NB4 (cell line): ENCODE results near the gene RHBDL3.

Source experiments
- DNase-seq: peaks from one replicate; pipeline ENCODE4 v3.0.0; 2010; ENCODE audit warnings: low read depth
- H3K4me3 ChIP-seq: one replicate; pipeline ENCODE4 v1.5.1; 2011; ENCODE audit warnings: mild to moderate bottlenecking, low read depth, low read length, moderate library complexity
- CTCF ChIP-seq: IDR thresholded peaks from one replicate; pipeline ENCODE4 v1.5.1; 2012; ENCODE audit warnings: low read depth, low read length
- MAX ChIP-seq: IDR thresholded peaks from 2 replicates; pipeline ENCODE4 v1.6.1; 2011; ENCODE audit warnings: low read depth, low read length
- MYC ChIP-seq: IDR thresholded peaks from 2 replicates; pipeline ENCODE4 v1.6.1; 2011; ENCODE audit warnings: low read depth, low read length
- POLR2A ChIP-seq: IDR thresholded peaks from 2 replicates; pipeline ENCODE4 v1.6.1; 2011; ENCODE audit warnings: mild to moderate bottlenecking; ENCODE audit not compliant: insufficient read length; ENCODE audit errors: extremely low read depth

Gene RHBDL3

GRCh38 chr17:32281011-32281451, 15.4 kb downstream of the RHBDL3 start:
- H3K4me3 ChIP-seq = no peak overlapping the region
- no peak for DNase-seq
- TF ChIP-seq MYC (no peak), MAX (no peak), CTCF (no peak), POLR2A (no peak)

- no peak overlapping the region for H3K4me3 ChIP-seq
- DNase-seq = peak; percentile 75
- TF ChIP-seq MAX = 0 out of 2 replicates have a peak, but pooled peaks have one; percentile 15
- TF ChIP-seq CTCF = no peak
- no peak for TF ChIP-seq POLR2A
- TF ChIP-seq MYC = no peak
Measured at GRCh38 chr17:32283745-32284201, 18.1 kb downstream of the RHBDL3 start.

GRCh38 chr17:32285306-32285705, 19.7 kb downstream of the RHBDL3 start:
- no peak for DNase-seq
- TF ChIP-seq CTCF (no peak), POLR2A (no peak), MYC (no peak), MAX (no peak)
- H3K4me3 ChIP-seq = no peak overlapping the region

- TF ChIP-seq POLR2A (no peak), MAX (no peak), MYC (no peak), CTCF (no peak)
- no peak overlapping the region for H3K4me3 ChIP-seq
- DNase-seq = no peak
Measured at GRCh38 chr17:32285746-32286517, 20.3 kb downstream of the RHBDL3 start.

GRCh38 chr17:32286518-32286900, 20.9 kb downstream of the RHBDL3 start:
- no peak overlapping the region for H3K4me3 ChIP-seq
- DNase-seq = peak; percentile 39
- TF ChIP-seq CTCF = no peak
- no peak for TF ChIP-seq MAX
- TF ChIP-seq POLR2A = no peak
- no peak for TF ChIP-seq MYC
